ENCODE data around the gene TEX12. TPM values are rescaled to one million over a fixed set of nuclear protein-coding genes. Genes with fewer than 3 reads are reported as not detected.

The TEX12 gene, protein sequence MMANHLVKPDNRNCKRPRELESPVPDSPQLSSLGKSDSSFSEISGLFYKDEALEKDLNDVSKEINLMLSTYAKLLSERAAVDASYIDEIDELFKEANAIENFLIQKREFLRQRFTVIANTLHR
- 0.22 TPM for total RNA-seq
- under 1 TPM in 5 of 8 donors, not detected in 3; 0.14 to 0.29 (median 0.23) TPM for polyA plus RNA-seq (ENCODE audit: insufficient read depth in 1 of 8, insufficient read length in 8 of 8, low replicate concordance in 1 of 8)
- long read RNA-seq, donor 1 = 0 reads
- long read RNA-seq, donor 2 = 0 reads
- long read RNA-seq, donor 3 = 0 reads
- long read RNA-seq, donor 4 = 0 reads
- long read RNA-seq, donor 5 = 0 reads
- long read RNA-seq, donor 6 = 0 reads
- long read RNA-seq, donor 7 = 0 reads
- long read RNA-seq, donor 8 = 0 reads
- long read RNA-seq, donor 9 = 0 reads
- long read RNA-seq, donor 10 = 0 reads
- long read RNA-seq, donor 11 = 0 reads

DNA sequence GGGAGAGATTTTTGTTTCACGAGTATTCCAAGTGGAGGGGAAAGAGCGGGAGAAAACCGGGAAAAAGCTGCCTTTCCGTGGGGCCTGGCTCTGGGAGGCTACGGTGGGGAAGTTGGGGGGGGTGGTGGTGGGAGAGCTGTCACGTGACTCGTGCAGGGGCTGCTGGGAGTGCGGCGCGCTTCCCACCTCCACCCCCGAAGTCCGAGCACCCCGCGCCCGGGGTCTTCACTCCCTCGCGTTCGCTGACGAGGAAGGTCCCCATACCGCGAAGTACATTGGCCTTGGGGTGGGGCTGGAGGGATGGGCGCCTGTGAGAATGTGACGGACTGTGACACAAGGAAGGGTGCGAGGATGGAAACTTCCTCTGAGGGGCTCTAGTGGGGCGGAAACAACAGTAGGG is at the start of gene TEX12:
Gene TEX12 (plus strand): TSS at position 228 of the 400 bp plus-strand sequence. CDS start 1,897 bp downstream, outside the sequence.
- 78% methylated on average over 19 of the region's 25 CpGs for WGBS (ENCODE audit: insufficient coverage)
- Histone ChIP-seq H3K36me3 (ENCODE audit: control insufficient read depth, insufficient read depth, low read length) (no peaks in the 10 kb centered on the region), H3K27me3 (ENCODE audit: control insufficient read depth, insufficient read depth, low read length) (no peaks in the 10 kb centered on the region), H3K9me3 (replicated peaks; ENCODE audit: control insufficient read depth, low read depth, low read length) (no peaks in the 10 kb centered on the region), H3K4me1 (ENCODE audit: control insufficient read depth, insufficient read depth, low read length) (no peaks in the 10 kb centered on the region), H3K27ac (ENCODE audit: low read length) (no peak within 1 kb of the TSS), H3K4me3 (ENCODE audit: low read length) (no peak within 1 kb of the TSS)
- no peak for DNase-seq

DNA sequence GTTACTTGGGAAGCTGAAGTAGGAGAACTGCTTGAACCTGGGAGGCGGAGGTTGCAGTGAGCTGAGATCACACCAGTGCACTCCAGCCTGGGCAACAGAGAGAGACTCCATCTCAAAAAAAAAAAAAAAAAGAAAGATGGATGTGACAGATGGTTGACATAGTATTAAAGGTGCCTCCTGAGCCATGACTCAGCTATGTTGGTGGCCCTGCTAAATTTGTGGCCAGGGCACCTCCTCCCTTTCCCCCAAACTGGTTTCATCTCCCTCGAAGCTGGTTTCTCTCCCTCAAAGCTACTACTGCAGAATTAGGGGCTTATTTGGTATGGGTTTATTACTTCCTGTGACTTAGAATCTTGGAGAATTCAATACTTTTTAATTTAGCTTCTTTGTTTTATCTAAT is 49.0 kb upstream of the TEX12 start:
- no peaks in the 10 kb centered on the region for H3K9me3 ChIP-seq (replicated peaks; ENCODE audit: control insufficient read depth, low read depth, low read length)
- 86% methylated on average over 1 of the region's 2 CpGs for WGBS (ENCODE audit: insufficient coverage)
- no peak overlapping the region for H3K27ac ChIP-seq (ENCODE audit: low read length)
- H3K36me3 ChIP-seq (ENCODE audit: control insufficient read depth, insufficient read depth, low read length) = no peaks in the 10 kb centered on the region
- no peaks in the 10 kb centered on the region for H3K27me3 ChIP-seq (ENCODE audit: control insufficient read depth, insufficient read depth, low read length)
- DNase-seq = no peak
- no peaks in the 10 kb centered on the region for H3K4me1 ChIP-seq (ENCODE audit: control insufficient read depth, insufficient read depth, low read length)
- no peak overlapping the region for H3K4me3 ChIP-seq (ENCODE audit: low read length)

DNA sequence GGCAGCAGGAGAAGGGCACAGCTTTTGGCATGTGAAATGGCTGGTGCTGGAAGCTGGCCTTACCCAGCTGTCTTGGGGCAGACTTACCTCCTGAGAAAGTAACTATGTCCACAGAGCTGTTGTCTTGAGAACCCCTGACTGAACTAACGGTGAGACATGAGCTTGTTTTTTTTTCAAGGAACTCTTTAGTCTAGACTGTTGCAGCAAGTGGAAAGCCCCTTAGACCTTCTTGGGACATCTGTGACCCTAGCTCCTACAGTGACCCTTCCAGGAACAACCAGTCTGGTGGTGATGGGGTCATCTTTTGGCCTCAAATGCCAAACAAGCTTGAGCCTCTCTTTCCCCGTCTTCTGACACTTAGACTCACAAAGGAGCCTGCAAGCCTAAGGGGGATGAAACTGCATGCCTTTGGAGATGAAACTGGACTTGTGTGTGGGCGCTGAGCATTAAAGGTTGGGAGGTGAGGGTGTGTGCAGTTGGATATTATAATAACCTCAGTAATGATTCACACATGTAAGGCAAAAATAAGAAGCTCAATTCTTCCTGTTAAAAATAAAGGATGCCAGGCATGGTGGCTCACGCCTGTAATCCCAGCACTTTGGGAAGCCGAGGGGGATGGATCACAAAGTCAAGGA is 45.1 kb upstream of the TEX12 start:
- no peak for DNase-seq
- no peaks in the 10 kb centered on the region for H3K27me3 ChIP-seq (ENCODE audit: control insufficient read depth, insufficient read depth, low read length)
- H3K36me3 ChIP-seq (ENCODE audit: control insufficient read depth, insufficient read depth, low read length) = no peaks in the 10 kb centered on the region
- no peak overlapping the region for H3K4me3 ChIP-seq (ENCODE audit: low read length)
- H3K4me1 ChIP-seq (ENCODE audit: control insufficient read depth, insufficient read depth, low read length) = no peaks in the 10 kb centered on the region
- no peaks in the 10 kb centered on the region for H3K9me3 ChIP-seq (replicated peaks; ENCODE audit: control insufficient read depth, low read depth, low read length)
- H3K27ac ChIP-seq (ENCODE audit: low read length) = no peak overlapping the region
- WGBS (ENCODE audit: insufficient coverage) = 75% methylated on average over 1 of the region's 5 CpGs

DNA sequence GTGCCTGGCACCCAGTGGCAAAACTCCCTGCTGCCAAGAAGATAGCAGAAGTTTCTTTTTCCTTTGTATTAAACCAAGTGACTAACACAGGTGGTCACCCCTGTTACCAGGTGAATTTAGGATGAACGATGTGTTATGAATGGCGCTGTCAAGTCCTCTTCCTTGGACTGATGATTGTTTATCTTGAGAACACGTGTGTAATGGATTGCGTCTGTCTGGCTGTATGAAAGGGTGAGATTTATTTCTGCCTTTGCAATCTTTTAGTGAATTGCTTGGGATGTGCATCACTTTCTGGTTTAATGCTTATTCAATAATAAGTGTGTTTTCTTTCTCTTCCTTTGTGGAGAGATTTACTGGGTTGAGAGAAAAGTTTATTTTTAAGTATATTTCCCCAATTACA is 44.0 kb upstream of the TEX12 start:
- H3K4me3 ChIP-seq (ENCODE audit: low read length) = no peak overlapping the region
- no CpG with 5 or more reads among the region's 4 CpGs for WGBS (ENCODE audit: insufficient coverage)
- no peaks in the 10 kb centered on the region for H3K4me1 ChIP-seq (ENCODE audit: control insufficient read depth, insufficient read depth, low read length)
- H3K9me3 ChIP-seq (replicated peaks; ENCODE audit: control insufficient read depth, low read depth, low read length) = no peaks in the 10 kb centered on the region
- no peaks in the 10 kb centered on the region for H3K27me3 ChIP-seq (ENCODE audit: control insufficient read depth, insufficient read depth, low read length)
- no peaks in the 10 kb centered on the region for H3K36me3 ChIP-seq (ENCODE audit: control insufficient read depth, insufficient read depth, low read length)
- no peak overlapping the region for H3K27ac ChIP-seq (ENCODE audit: low read length)
- no peak for DNase-seq

DNA sequence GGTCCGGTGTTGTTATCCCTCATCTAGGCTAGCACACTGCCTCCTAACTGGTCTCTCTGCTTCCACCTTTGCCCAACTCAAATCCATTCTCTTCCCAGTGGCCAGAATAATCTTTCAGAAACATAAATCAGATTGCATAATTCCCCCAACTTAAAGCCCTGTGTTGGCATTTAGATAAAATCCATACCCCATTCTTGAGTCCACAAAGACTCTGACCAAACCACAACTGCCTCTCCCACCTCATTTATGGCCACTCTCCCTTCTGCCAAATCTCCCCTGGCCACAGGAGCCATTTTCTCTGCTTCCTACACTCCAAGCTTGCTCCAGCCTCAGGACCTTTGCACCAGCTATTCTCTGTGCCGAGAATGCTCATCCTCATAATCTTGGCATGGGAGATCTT is 40.1 kb upstream of the TEX12 start:
- Histone ChIP-seq H3K4me1 (ENCODE audit: control insufficient read depth, insufficient read depth, low read length) (peaks cover 7% of the 10 kb centered on the region), H3K4me3 (ENCODE audit: low read length) (no peak overlapping the region), H3K27me3 (ENCODE audit: control insufficient read depth, insufficient read depth, low read length) (no peaks in the 10 kb centered on the region), H3K27ac (ENCODE audit: low read length) (no peak overlapping the region), H3K36me3 (ENCODE audit: control insufficient read depth, insufficient read depth, low read length) (no peaks in the 10 kb centered on the region), H3K9me3 (replicated peaks; ENCODE audit: control insufficient read depth, low read depth, low read length) (no peaks in the 10 kb centered on the region)
- DNase-seq = no peak
- WGBS (ENCODE audit: insufficient coverage) = 100% methylated on average over 1 of the region's 2 CpGs

DNA sequence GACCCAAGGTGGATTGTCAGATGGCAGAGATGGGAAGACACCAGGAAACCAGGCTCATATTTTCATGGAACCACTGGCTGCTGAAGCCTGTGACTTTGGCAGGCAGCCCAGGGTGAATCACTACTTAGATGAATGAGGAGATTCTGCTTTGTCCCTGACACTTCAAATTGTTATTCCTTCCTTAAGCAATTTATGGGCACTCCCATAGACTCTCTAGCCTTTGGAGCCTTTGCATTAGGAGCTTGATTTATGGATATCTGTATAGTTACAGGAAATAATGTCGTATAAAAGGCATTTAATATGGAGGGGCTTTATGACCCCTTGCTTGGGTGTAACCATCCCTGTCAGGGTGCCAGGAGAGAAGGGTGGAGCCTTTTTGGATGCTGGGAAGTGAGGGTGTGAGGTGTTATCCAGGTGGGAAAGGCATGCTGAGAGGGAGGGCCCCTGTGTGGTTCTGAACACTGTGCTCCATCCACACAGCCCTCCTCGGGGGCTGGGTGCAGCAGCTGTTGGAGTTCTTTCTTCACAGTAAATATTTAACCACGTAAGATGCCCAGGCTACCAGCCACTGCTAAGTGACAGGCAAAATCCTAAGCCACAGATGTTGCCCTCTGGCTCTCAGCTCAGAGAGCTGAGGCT is 38.6 kb upstream of the TEX12 start:
- no peak overlapping the region for H3K4me3 ChIP-seq (ENCODE audit: low read length)
- H3K27ac ChIP-seq (ENCODE audit: low read length) = no peak overlapping the region
- no peaks in the 10 kb centered on the region for H3K27me3 ChIP-seq (ENCODE audit: control insufficient read depth, insufficient read depth, low read length)
- 37% methylated on average over 3 of the region's 3 CpGs for WGBS (ENCODE audit: insufficient coverage)
- no peaks in the 10 kb centered on the region for H3K9me3 ChIP-seq (replicated peaks; ENCODE audit: control insufficient read depth, low read depth, low read length)
- H3K4me1 ChIP-seq (ENCODE audit: control insufficient read depth, insufficient read depth, low read length) = peaks cover 7% of the 10 kb centered on the region
- DNase-seq = peak; percentile 22
- H3K36me3 ChIP-seq (ENCODE audit: control insufficient read depth, insufficient read depth, low read length) = no peaks in the 10 kb centered on the region

DNA sequence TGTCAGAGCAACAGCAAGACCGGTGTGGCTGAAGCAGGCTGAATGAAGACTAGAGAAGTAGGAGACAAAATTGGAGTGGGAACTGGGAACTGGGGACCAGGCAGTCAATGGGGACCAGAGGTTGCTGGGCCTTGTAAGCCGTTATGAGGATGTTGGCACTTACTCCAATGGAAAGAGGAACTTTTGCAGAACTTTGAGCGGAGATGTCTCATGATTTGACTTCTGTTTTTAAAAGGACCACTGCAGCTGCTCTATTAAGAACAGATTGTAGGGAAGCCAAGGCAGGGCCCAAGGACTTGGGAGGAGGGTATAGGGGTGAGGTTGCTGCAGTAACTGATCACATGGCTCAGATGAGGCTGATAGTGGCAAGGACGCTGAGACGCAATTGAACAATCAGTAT is 37.5 kb upstream of the TEX12 start:
- Histone ChIP-seq H3K36me3 (ENCODE audit: control insufficient read depth, insufficient read depth, low read length) (no peaks in the 10 kb centered on the region), H3K27me3 (ENCODE audit: control insufficient read depth, insufficient read depth, low read length) (no peaks in the 10 kb centered on the region), H3K4me1 (ENCODE audit: control insufficient read depth, insufficient read depth, low read length) (peaks cover 7% of the 10 kb centered on the region), H3K4me3 (ENCODE audit: low read length) (no peak overlapping the region), H3K9me3 (replicated peaks; ENCODE audit: control insufficient read depth, low read depth, low read length) (no peaks in the 10 kb centered on the region), H3K27ac (ENCODE audit: low read length) (no peak overlapping the region)
- peak; percentile 79 for DNase-seq
- 82% methylated on average over 5 of the region's 5 CpGs for WGBS (ENCODE audit: insufficient coverage)

DNA sequence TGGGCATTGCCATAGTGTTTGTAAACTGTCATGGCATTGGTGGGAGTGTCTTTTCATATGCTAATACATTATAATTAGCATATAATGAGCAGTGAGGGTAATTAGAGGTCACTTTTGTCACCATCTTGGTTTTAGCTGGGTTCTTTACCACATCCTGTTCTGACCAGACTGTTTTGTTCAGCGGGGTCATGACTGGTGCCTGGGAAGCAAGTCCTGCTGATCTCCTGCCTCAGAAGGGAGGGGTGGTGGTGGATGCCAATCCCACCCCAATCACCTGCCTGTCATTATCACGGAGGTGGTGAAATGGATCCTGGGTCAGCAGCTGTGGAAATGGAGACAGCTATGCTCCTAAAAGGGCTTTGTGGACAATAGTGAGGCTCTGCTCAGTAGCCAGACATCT is 34.4 kb upstream of the TEX12 start:
- H3K4me3 ChIP-seq (ENCODE audit: low read length) = no peak overlapping the region
- H3K27ac ChIP-seq (ENCODE audit: low read length) = no peak overlapping the region
- H3K9me3 ChIP-seq (replicated peaks; ENCODE audit: control insufficient read depth, low read depth, low read length) = no peaks in the 10 kb centered on the region
- no peak for DNase-seq
- no peaks in the 10 kb centered on the region for H3K36me3 ChIP-seq (ENCODE audit: control insufficient read depth, insufficient read depth, low read length)
- WGBS (ENCODE audit: insufficient coverage) = no CpG with 5 or more reads among the region's 2 CpGs
- no peaks in the 10 kb centered on the region for H3K27me3 ChIP-seq (ENCODE audit: control insufficient read depth, insufficient read depth, low read length)
- H3K4me1 ChIP-seq (ENCODE audit: control insufficient read depth, insufficient read depth, low read length) = peaks cover 7% of the 10 kb centered on the region

DNA sequence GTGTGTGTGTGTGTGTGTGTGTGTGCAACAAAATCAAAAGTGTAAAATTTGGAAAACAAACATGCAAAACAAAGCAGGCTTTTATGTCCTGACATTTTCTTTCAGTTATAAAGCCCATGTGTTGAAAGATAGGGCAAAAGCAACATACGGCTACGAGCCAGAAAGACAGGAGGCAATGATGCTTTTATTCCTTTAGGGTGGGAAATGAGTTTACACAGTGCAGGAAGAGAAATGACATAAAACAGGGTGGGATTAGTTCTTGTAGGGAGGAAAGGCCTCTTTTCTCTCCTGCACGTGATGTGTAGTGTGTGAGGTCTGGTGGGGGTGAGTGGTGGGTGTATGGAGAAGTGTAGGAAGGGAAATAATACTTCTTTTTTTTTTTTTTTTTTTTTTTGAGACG is 32.7 kb upstream of the TEX12 start:
- WGBS (ENCODE audit: insufficient coverage) = 43% methylated on average over 2 of the region's 4 CpGs
- no peak overlapping the region for H3K27ac ChIP-seq (ENCODE audit: low read length)
- no peaks in the 10 kb centered on the region for H3K9me3 ChIP-seq (replicated peaks; ENCODE audit: control insufficient read depth, low read depth, low read length)
- no peaks in the 10 kb centered on the region for H3K36me3 ChIP-seq (ENCODE audit: control insufficient read depth, insufficient read depth, low read length)
- no peak overlapping the region for H3K4me3 ChIP-seq (ENCODE audit: low read length)
- H3K4me1 ChIP-seq (ENCODE audit: control insufficient read depth, insufficient read depth, low read length) = no peaks in the 10 kb centered on the region
- no peak for DNase-seq
- H3K27me3 ChIP-seq (ENCODE audit: control insufficient read depth, insufficient read depth, low read length) = no peaks in the 10 kb centered on the region

DNA sequence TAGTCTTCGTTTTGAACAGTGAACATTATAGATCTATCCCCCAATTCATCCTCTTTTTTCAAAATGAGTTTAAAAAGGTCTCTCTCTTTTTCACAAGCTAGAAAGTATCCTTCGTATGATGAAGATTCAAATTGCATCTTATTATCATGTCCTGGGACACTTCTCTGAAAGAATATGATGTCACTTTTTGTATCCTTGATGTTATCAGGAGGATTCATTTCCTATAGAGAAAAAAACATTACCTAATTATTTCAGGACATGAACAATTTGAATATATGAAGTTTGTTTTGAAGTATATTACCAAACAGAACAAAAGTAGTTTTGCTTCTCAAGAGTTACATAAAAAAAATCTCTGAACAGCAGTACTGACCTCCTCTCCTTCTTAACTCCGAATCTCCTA is 23.6 kb upstream of the TEX12 start:
- no peak for DNase-seq
- H3K4me1 ChIP-seq (ENCODE audit: control insufficient read depth, insufficient read depth, low read length) = no peaks in the 10 kb centered on the region
- no peaks in the 10 kb centered on the region for H3K27me3 ChIP-seq (ENCODE audit: control insufficient read depth, insufficient read depth, low read length)
- no peak overlapping the region for H3K27ac ChIP-seq (ENCODE audit: low read length)
- WGBS (ENCODE audit: insufficient coverage) = 67% methylated on average over 1 of the region's 3 CpGs
- no peaks in the 10 kb centered on the region for H3K36me3 ChIP-seq (ENCODE audit: control insufficient read depth, insufficient read depth, low read length)
- H3K9me3 ChIP-seq (replicated peaks; ENCODE audit: control insufficient read depth, low read depth, low read length) = no peaks in the 10 kb centered on the region
- H3K4me3 ChIP-seq (ENCODE audit: low read length) = no peak overlapping the region
